Measurements from ENCODE around the gene TOMM34. TPM values are rescaled to one million over a fixed set of nuclear protein-coding genes. Genes with fewer than 3 reads are reported as not detected.

TOMM34 gene
- total RNA-seq, 4 donors from 2014 or later: 11.1 to 15.6 (median 12.5) TPM

GRCh38 chr20:44914924-44915323 is 45.3 kb downstream of the TOMM34 start:
- DNase-seq: no peak
- Histone ChIP-seq H3K27me3 (no peaks in the 10 kb centered on the region), H3K27ac (no peak overlapping the region), H3K9me3 (no peaks in the 10 kb centered on the region), H3K36me3 (no peaks in the 10 kb centered on the region), H3K4me1 (peaks cover 0 to 5% of the 10 kb centered on the region in 2 donors), H3K4me3 (no peak overlapping the region)
- intact Hi-C loops (cut with DNase I; ENCODE audit: low total_unique reads): no loop called here
- no peak for TF ChIP-seq POLR2A (IDR thresholded peaks at IDR 0.05)
- TF ChIP-seq, protein P1, sequence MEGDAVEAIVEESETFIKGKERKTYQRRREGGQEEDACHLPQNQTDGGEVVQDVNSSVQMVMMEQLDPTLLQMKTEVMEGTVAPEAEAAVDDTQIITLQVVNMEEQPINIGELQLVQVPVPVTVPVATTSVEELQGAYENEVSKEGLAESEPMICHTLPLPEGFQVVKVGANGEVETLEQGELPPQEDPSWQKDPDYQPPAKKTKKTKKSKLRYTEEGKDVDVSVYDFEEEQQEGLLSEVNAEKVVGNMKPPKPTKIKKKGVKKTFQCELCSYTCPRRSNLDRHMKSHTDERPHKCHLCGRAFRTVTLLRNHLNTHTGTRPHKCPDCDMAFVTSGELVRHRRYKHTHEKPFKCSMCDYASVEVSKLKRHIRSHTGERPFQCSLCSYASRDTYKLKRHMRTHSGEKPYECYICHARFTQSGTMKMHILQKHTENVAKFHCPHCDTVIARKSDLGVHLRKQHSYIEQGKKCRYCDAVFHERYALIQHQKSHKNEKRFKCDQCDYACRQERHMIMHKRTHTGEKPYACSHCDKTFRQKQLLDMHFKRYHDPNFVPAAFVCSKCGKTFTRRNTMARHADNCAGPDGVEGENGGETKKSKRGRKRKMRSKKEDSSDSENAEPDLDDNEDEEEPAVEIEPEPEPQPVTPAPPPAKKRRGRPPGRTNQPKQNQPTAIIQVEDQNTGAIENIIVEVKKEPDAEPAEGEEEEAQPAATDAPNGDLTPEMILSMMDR (IDR thresholded peaks at IDR 0.05): no peak

DNA sequence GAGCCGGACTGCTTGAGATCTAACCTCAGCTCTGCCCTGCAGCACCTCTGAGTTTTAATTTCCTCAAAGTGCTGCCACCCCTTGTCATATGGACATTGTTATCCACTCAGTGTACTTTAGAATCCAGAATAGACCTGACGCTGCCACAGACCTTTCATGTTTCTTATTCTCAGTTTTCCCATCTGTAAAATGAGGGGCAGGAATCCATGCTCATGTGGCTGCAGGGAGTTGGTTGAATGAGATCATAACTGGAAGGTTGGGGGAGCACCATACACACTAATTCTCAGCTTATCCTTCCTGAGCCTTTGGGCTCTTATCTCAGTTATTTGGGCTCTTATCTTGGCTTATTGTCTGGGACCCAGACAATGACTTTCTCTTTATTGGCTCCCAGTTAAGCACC is 48.0 kb downstream of the TOMM34 start:
- Histone ChIP-seq H3K36me3 (no peaks in the 10 kb centered on the region), H3K4me1 (peaks cover 0 to 5% of the 10 kb centered on the region in 2 donors), H3K4me3 (no peak overlapping the region), H3K27me3 (no peaks in the 10 kb centered on the region), H3K27ac (no peak overlapping the region), H3K9me3 (no peaks in the 10 kb centered on the region)
- TF ChIP-seq POLR2A (IDR thresholded peaks at IDR 0.05): no peak
- TF ChIP-seq, protein P1 (IDR thresholded peaks at IDR 0.05): no peak
- intact Hi-C loops (cut with DNase I; ENCODE audit: low total_unique reads): no loop called here
- DNase-seq: no peak

- no peaks in the 10 kb centered on the region for H3K27me3 ChIP-seq
- no peak for TF ChIP-seq POLR2A (IDR thresholded peaks at IDR 0.05)
- TF ChIP-seq, protein P1 (IDR thresholded peaks at IDR 0.05): peak in 2 of 4 experiments; percentile 7 to 12
- no peak for DNase-seq
- no peak overlapping the region for H3K27ac ChIP-seq
- H3K9me3 ChIP-seq: no peaks in the 10 kb centered on the region
- no peak overlapping the region for H3K4me3 ChIP-seq
- H3K4me1 ChIP-seq: peaks cover 0 to 5% of the 10 kb centered on the region in 2 donors
- no peaks in the 10 kb centered on the region for H3K36me3 ChIP-seq
- intact Hi-C loops (cut with DNase I; ENCODE audit: low total_unique reads): no loop called here
These were observed 48.8 kb downstream of the TOMM34 start for GRCh38 chr20:44911264-44911921.

- intact Hi-C loops (cut with DNase I; ENCODE audit: low total_unique reads): no loop called here
- Histone ChIP-seq H3K27me3 (no peaks in the 10 kb centered on the region), H3K4me3 (no peak overlapping the region), H3K36me3 (no peaks in the 10 kb centered on the region), H3K9me3 (no peaks in the 10 kb centered on the region), H3K27ac (no peak overlapping the region), H3K4me1 (peaks cover 0 to 5% of the 10 kb centered on the region in 2 donors)
- TF ChIP-seq, protein P1 (IDR thresholded peaks at IDR 0.05): no peak
- no peak for TF ChIP-seq POLR2A (IDR thresholded peaks at IDR 0.05)
- DNase-seq: no peak
These were observed 49.4 kb downstream of the TOMM34 start for GRCh38 chr20:44910690-44911262.

DNA sequence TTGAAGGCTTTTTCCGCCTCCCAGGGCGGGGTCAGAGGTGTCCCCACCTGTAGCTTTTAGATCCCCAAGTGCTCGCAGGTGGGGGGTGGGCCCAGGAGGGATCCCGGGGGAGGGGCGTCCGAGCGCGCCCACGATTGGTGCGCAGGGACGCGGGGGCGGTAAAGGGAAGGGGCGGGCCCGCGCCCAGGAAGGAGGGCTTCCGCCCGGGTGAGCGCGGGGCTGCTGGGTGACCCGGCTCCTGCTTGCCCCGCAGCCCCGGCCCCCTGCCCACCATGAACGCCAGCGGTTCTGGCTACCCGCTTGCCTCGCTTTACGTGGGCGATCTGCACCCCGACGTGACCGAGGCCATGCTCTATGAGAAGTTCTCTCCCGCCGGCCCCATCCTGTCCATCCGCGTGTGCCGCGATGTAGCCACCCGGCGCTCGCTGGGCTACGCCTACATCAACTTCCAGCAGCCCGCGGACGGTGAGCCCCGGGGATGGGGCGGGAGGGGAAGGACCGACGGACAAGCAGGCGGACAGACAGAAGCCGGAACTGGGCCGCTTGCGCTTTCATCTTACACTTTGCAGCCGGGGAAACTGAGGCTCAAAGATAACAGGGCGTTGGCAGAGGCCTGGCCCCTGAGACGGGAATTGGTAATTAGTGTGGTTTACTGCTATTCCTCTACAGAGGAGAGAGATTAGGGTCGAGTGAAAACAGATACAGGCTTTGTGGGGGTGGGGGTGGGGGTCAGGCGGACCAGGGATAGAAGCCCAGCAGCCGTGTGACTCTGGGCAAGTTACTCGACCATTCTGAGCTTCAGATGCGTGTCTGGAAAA is 50.1 kb downstream of the TOMM34 start, which contains the start of gene PABPC1L:
PABPC1L (plus strand) TSS at position 189 of the 818 bp plus-strand sequence; CDS start at position 273, 84 bp downstream.
- intact Hi-C loops (cut with DNase I; ENCODE audit: low total_unique reads): no loop called here
- DNase-seq: peak; percentile 28 to 51
- no peak within 1 kb of the TSS for H3K27ac ChIP-seq

More for the DNA sequence above, 50.1 kb downstream of the TOMM34 start, which contains the start of gene PABPC1L:
- no peaks in the 10 kb centered on the region for H3K27me3 ChIP-seq
- peaks cover 0 to 5% of the 10 kb centered on the region in 2 donors for H3K4me1 ChIP-seq
- H3K4me3 ChIP-seq: peak within 1 kb of the TSS; percentile 39 to 43
- H3K36me3 ChIP-seq: no peaks in the 10 kb centered on the region
- TF ChIP-seq POLR2A (IDR thresholded peaks at IDR 0.05): no peak
- TF ChIP-seq, protein P1 (IDR thresholded peaks at IDR 0.05): no peak
- H3K9me3 ChIP-seq: no peaks in the 10 kb centered on the region

All from uterus (tissue), 4 donors.